ENCODE data around the gene PRSS27.
A peak's percentile ranks its signal among the peaks of the same experiment; 100 is the strongest.
"Not testable (repeated sequence)": the region's sequence is repeated elsewhere in the genome, so short reads cannot be mapped to it uniquely, and the experiment has no call there.

Gene PRSS27

DNA sequence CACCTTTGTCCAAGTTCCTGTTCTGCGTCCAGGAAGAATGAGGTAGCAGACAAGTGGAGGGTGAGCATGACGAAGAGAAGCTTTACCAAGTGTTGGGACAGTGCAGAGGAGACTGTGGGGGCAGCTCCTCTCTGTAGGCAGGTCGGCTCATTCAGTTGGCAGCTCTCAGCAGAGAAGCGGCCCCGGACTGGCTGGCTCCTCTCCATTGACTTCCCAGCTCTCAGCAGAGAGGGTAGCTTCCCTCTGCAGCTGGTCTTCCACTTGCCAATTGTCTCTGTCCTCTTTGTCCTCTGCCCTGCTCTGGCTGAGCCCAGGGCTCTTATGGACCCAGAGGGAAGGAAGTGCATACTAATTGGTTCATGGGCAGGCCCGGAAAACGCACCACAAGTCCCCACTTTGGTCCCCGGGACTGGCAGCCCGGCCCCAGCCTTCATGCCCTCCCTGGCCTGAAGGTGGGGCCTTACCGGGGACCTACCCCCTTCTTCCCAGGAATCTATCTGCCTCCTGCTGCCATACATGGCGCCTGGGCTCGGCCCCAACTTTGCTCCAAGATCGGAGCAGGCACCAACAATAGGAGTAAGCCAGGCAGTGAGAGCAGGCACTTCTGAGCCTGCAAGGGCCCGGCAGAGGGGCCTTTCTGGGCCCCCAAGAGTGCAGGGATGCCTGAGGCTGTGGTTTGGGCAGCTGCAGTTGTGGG is 27.6 kb downstream of the PRSS27 start:
- DNase-seq = no peak

DNA sequence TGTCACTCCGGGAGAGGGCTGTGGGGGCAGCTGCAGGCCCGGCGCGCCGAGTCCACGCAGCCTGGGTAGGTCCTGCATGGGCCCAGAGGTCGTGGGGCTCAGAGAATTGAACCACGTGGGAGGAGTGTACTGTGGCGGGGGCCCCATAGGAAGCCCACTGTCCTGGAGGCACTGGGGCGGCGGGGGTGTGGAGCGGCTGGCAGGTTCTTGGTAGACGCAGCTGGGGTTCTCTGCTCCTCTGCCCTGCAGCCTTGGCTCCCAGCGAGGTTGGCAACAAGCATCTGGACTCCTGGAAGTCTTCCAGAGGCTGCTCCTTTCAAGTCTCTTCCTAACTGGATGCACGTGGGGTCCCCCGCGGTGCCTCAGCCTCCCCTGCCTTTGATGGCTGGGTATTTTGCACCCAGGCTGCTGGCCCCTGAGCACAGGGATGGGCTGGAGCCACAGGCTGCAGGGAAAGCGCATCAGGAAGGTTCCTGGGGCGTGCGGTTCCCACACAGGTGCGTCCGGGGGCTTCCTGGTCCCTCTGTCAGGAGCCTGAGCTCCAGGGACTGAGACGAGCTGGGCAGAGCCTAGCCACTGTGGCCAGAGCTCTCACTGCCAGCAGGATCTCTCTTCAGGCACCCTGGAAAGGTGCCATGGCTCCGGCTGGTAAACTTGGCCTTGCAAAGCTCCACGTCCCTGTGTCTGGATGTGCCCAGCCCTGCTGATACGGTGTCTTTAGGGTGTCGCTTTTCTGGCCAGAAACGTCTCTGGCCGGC is 28.4 kb downstream of the PRSS27 start:
- no peak for DNase-seq

GRCh38 chr16:2690852-2691251 is 29.2 kb downstream of the PRSS27 start:
- no peak for DNase-seq

DNA sequence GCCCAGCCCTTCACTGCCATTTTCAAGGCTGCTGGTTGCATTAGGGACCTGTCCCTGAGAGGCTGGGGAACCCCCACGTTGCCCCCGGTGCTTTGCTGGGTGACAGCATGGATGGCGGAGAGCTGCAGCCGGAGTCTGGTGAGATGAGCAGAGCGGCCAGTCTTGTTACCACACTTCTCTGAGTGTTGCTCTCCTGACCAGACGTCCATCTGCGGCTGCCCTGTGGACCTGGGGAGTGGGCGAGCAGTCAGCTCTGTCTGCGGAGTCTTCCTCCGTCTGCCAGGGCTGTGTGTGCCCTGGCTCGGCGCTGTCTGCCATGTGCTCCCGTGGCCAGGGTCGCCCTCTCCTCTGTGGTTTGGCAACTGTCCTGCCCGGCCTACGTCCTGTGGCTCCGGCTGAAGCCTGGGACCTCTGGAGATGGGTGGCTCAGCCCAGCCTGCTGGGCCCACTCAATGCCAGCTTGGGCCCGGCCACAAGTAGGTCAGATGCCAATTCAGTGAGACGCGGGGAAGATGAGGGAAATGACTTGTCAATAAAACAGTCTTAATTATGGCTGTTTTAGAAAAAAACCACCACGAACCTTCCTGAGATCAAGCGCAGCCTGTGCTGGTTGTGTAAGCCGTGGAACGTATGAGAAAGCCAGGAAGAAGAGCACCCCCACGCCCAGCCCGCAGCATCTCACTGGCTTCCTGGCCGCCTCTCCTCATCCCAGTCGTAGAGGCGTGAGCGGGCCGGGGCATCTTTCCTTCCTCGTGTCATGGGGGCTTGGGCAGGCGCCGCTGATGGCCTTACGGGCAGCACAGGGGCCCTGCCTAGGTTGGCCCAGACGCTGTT is 29.8 kb downstream of the PRSS27 start:
- no peak for DNase-seq

DNA sequence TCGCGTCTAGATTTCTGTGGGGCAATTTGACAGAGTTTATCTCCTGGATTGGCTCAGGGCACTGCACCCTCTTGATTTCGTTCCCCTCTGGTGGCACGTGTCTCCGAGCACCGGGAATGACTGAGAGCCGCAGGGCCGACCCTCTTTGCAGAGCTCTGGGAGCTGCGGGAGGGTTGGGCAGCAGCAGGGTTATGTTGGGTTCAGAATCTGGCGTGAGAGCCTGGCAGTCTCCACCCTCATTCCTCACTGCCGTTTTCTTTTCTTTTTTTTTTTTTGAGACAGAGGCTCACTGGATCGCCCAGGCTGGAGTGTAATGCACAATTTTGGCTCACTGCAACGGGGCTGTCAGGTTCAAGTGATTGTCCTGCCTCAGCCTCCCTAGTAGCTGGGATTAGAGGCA is 30.6 kb downstream of the PRSS27 start:
- DNase-seq = not testable (repeated sequence)

GRCh38 chr16:2687531-2688308 is 32.3 kb downstream of the PRSS27 start:
- DNase-seq = no peak

GRCh38 chr16:2686912-2687507 is 33.0 kb downstream of the PRSS27 start:
- peak; percentile 17 for DNase-seq

DNA sequence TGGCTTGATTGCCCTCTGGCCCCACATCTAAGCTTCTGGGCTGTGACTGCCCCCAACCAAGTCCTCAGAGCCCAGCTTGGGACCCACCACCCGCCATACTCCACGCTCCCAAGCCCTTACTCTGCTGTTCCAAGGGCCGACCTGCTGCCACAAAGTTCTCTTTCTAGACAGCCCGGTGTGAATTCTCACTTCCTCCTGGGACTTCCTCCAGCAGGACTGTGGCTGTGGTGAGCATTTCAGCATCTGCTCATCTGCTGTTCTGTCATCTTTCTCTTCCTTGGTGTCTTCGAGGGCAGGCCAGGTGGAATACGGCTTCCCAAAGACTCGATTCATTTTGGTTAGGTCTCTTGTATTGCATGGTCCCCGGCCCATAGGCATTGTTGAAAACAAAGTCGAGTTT is 33.9 kb downstream of the PRSS27 start:
- not testable (repeated sequence) for DNase-seq

DNA sequence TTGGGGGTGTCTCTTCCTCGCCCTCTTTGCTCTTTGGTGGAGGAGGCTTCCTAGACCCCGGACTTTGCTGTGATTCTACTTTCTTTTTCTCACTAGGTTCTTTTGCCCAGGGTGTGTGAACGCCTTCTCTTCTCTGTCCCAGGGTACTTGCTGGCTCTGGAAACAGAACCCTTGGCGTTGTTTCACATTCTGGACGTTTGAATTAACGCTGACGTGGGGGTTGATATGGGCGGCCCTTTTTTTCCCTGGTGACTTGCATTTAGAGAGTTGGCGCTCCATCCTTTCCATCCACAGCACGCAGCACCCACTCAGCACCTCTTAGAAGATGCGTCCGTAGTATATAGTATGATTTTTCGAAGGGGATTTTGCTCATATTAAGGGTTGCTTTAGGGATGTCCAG is 37.0 kb downstream of the PRSS27 start:
- not testable (repeated sequence) for DNase-seq

DNA sequence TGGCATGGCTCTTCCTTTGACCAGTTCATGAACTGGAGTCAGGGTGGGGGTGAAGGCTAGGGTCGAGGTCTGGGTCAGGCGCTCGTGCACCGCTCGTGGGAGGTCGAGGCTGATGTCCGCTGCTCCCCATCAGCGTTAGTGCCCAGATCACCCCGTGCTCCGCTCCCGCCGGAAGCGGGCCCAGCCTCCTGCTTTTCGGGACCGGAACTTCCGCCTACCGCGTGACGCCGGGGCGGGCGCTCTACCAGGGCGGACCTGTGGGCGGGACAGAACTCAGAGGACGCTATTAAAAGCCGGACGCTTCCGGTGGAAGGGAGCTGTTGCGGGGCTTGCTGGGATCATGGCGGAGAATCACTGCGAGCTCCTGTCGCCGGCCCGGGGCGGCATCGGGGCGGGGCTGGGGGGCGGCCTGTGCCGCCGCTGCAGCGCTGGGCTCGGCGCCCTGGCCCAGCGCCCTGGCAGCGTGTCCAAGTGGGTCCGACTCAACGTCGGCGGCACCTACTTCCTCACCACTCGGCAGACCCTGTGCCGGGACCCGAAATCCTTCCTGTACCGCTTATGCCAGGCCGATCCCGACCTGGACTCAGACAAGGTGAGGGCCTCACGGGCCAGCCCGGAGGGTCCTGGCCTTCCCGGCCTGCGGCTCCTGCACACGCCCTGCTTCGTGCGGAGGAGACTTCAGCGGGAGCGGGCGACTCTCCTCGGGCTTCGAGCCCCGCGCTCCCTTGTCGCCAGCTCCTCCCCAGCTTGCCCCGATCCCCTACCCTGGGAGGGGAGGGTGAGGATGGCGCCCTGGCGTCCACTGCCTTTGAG is 37.6 kb downstream of the PRSS27 start, which contains the start of gene KCTD5:
Gene KCTD5 (plus strand): TSS at position 315 of the 813 bp plus-strand sequence. CDS start 26 bp downstream, at position 341.
- DNase-seq = peak; percentile 96

- not testable (repeated sequence) for DNase-seq
Observed at GRCh38 chr16:2680360-2680759, 39.7 kb downstream of the PRSS27 start.

GRCh38 chr16:2679902-2680301 is 40.1 kb downstream of the PRSS27 start:
- DNase-seq = not testable (repeated sequence)

GRCh38 chr16:2678206-2678965 is 41.6 kb downstream of the PRSS27 start:
- DNase-seq = not testable (repeated sequence)

DNA sequence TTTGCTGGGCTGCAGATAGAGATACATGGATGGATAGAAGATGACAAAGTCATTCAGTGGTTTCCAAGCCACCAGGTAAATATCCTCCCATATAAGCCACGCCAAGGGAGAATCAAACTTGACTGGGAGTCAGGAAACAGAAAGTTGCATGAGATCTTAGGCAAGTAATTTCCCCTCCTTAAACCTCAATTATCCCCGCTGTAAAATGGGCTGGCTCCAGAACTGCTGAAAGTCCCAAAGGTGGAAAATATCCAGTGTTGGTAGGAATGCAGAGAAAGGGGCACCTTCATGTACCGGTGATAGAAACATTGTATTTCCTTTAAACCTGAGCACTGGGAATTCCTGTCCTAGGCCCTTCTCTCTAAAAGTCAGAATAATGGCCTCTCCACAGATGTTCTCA is 43.1 kb downstream of the PRSS27 start:
- DNase-seq = not testable (repeated sequence)

GRCh38 chr16:2675714-2676113 is 44.3 kb downstream of the PRSS27 start:
- DNase-seq = no peak

GRCh38 chr16:2675021-2675420 is 45.0 kb downstream of the PRSS27 start:
- no peak for DNase-seq

DNA sequence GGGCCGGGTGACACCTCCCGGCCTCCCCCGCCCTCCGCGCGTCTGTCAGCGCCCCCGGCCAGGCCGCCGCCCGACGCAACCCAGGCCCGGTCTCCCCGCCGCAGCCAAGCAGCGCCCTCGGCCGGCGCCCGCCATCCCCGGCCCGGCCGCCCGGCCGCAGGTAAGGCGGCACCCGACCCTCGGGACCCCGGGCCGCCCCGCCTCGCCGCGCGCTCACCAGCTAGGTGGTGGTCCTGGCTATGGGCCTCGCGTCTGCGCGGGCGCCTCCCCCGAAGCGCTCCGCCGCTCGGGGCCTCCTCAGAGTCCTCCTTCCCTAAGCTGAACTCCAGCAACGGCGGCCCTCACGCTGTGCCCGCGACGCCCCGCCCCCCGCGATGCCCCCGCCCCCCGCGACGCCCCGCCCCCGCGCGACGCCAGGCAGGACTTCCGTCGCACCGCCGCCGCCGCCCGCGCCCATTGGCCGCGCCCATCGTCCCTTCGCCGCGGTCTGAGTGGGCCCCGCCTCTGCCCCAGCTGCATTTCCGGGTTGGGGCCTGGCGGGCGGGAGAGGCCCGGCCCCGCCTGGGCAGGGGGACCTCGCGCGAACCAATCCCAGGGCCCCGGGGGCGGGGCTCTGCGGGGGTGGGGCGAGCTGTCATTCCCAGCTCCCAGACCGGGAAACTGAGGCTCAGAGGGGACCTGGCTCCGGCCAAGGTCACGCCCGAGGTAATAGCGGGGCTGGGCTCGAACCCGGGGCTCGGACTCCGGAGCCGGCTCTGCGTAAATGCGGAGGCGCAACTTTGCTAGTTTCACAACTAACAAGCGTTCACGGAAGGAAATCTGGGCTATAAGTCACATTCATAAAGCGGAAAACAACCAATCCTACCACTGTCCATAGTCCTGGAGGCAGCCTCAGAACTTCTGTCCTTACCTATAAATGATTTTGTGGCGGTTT is 46.7 kb downstream of the PRSS27 start:
- peak; percentile 93 for DNase-seq

- DNase-seq = no peak
Observed at GRCh38 chr16:2671741-2672140, 48.3 kb downstream of the PRSS27 start.

DNA sequence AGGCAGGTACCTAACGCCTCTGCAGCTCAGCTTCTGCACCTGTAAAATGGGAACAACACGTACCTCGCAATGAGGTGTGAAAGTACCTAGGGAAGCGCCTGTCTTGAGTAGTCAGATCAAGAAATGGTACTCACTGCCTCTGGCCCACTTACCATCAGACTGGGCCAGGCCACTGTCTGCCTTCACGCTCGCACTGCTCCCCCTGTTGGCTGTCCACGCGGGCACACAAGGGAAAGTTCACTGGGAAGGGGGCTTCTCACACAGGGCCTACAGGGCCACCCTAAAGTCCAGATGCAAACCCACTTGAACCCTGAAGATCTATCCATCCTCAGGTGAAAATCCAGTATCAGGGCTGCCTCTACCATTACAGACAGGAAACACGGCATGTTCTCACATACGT is 48.8 kb downstream of the PRSS27 start:
- not testable (repeated sequence) for DNase-seq
